T-helper 2 cell (primary cell): Measurements from ENCODE around the gene RGS2.
A peak's percentile ranks its signal among the peaks of the same experiment; 100 is the strongest.

ENCODE experiments used
- DNase-seq, 5 experiments: peaks; one replicate each; pipeline versions ENCODE4 v3.0.0 to v3.0.0-alpha.2; 2012 to 2022
- total RNA-seq, 2 donors: gene quantifications; one replicate each; lab custom pipeline; 2026; lab: John Stamatoyannopoulos, UW

RGS2 gene, protein sequence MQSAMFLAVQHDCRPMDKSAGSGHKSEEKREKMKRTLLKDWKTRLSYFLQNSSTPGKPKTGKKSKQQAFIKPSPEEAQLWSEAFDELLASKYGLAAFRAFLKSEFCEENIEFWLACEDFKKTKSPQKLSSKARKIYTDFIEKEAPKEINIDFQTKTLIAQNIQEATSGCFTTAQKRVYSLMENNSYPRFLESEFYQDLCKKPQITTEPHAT
- 169 to 181 reads per million in 2 donors for total RNA-seq

DNA sequence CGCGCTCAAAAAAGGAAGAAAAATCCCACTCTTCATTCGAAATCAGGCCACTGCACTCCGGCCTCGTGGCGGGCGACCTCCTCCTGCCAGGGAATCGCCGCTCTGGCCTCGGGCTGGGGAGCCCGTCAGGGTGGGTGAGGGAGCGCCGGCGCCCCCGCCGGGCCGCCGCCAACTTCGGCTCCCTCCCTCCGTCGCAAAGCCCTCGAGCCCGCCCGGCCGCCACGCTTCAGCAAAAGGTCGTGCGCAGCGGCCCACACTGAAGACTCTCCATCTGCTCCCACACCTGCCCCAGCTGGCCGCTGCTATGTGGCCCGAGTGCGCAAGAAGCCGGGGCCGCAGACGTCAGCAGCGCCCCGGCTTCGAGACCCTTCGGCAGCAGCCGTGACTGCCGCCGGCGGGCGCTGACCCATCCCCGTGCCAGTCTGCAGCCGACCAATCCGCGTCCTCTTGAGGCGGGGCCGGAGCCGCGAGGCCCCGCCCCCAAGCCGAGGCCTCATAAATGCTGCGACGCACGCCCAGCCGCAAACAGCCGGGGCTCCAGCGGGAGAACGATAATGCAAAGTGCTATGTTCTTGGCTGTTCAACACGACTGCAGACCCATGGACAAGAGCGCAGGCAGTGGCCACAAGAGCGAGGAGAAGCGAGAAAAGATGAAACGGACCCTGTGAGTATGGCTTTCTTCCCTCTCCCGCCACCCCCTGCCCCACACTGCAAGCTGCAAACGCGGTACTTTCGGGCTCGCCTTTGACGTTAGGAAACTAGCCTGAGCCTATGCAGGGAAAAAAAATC, at the start of gene RGS2:
Gene RGS2 (plus strand): TSS at position 522 of the 789 bp plus-strand sequence. CDS start 33 bp downstream, at position 555.
- peak; percentile 74 to 94 (median 83) for DNase-seq

DNA sequence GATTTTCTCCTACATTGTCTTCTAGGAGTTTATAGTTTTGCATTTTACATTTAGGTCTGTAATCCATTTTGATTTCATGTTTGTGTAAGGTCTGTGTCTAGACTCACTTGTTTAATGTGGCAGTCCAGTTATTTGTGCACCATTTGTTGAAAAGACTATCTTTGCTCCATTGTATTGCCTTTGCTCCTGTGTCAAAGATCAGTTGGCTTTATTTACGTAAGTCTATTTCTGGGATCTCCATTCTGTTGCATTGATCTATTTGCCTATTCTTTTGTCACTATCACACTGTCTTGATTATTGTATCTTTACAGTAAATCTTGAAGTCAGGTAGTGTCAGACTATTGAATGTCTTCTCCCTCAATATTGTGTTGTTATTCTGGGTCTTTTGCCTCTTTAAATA, 49.7 kb upstream of the RGS2 start:
- no peak for DNase-seq

DNA sequence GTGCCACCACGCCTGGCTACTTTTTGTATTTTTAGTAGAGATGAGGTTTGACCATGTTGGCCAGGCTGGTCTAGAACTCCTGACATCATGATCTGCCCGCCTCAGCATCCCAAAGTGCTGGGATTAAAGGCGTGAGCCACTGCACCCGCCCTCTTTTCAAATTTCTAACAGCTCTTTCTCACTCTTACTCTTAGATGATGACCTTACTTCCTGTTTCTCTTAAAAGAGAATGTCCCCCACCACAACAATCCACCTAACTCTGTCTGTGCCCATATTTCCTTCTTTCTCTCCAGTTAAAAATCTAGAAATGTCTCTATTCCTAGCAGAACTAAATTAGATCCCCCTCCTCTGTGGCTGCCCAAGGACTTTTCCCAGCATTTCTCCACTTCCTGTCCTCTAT, 46.6 kb upstream of the RGS2 start:
- DNase-seq = peak in 1 of 5 experiments; percentile 7

GRCh38 chr1:192763243-192763642, 45.6 kb upstream of the RGS2 start:
- no peak for DNase-seq

DNA sequence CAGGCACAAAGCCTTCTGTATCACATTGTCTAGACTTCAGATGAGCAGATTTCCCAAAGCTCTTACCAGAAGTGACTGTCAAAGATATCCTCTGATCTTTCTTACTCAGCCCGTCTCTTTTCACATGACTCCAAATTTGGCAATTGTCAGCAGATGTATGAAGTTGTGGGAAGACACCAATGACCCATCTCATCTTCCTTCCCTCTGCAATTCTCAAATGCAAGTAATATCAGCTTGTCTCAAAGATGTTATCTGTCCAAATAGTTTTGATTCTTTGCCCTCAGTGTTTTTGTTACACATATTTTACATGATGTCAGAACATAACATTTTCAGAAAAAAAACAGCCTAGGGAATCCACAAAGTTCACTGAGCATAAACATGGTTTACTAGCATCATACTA, 45.1 kb upstream of the RGS2 start:
- peak in 1 of 5 experiments; percentile 37 for DNase-seq

DNA sequence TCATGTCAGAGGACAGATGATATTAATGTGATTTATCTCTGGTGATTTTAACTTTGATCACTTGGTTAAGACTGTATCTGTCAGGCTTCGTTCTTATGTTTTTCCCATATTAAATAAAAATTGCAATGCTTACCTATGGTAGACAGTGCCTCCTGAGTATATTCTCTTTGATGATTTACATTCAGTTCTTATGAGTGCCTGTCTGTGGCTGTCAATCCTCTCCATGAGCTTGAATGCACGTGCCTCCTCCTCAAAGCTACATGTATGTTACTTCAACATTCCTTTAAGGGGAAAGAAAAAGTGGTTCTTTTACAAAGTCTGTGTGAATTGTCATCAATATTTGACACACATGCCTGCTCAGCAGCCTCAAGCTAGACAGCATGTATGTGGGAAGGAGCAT, 44.2 kb upstream of the RGS2 start:
- no peak for DNase-seq

- no peak for DNase-seq
Observed at GRCh38 chr1:192766009-192766625, 42.7 kb upstream of the RGS2 start.

DNA sequence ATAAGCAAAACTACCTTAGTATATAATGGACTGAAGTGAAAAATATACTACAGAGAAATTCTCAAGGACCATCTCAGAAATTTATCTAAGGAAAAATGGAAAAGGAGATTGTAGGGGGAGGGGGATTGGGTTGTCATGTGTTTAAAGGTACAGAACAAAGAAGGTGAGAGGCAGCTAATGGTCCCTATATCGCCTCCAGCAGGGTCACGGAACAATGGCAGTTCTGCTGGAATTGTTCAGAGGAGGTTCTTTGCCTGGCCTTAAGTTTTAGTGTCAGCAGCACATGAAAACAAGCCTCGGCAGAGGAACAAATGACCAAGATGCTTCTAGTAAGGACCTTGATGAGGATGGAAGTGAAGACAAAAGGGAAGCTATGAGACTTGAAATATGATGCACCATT, 42.0 kb upstream of the RGS2 start:
- no peak for DNase-seq

DNA sequence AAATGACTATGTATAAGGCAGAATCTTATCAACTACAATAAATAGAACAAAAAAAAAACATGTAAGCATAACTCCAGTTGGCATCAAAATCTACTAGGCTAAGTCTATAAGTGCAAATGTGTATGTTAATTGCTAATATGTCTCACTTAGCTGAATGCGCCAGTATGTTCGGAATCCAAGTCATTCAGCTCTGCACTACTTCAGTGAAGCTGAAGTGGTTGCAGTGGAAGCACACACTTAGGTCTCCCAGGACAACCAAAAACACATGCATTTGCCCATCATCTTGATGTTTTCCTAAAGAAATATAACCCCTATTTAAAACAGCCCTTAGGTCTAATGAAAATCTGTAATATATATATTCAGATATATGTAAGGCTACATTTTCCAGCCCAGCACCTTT, 41.0 kb upstream of the RGS2 start:
- no peak for DNase-seq

DNA sequence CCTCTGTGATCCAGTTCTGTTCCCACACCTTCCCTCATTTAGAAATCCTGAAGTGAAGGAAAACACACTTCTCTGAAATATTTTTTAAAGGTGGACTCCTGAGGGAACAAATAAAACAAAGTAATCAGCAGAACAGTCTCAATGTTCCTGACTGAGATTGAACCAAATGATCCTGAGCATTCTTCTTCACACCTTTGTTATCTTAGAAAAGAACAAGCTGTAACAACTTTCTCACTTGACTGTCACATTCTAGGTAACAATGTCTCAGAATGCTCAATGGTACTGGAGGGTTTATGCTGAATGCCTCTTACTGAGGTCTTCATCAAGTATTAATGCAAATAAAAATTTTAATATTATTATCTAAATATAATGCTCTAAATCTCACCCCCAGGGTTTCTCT, 40.4 kb upstream of the RGS2 start:
- no peak for DNase-seq

DNA sequence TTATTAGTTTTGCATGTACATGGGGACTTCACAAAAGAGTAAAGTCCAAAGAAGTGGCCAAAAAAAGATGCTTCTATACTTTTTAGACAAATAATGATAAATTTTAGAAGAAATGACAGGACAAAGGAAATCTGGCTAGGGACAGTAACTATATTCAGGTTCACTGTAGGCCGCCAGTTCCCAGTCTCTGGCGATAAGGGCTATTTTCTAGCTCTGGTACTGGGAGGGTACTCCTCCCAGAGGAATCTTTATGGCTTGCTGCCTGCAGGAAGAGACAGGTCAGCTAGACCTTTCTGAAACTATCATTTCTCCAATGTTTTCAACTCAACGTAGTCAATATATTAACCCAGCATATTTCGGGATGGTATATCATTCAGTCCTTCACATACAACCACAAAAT, 37.5 kb upstream of the RGS2 start:
- no peak for DNase-seq

GRCh38 chr1:192775631-192776030, 33.2 kb upstream of the RGS2 start:
- DNase-seq = no peak

DNA sequence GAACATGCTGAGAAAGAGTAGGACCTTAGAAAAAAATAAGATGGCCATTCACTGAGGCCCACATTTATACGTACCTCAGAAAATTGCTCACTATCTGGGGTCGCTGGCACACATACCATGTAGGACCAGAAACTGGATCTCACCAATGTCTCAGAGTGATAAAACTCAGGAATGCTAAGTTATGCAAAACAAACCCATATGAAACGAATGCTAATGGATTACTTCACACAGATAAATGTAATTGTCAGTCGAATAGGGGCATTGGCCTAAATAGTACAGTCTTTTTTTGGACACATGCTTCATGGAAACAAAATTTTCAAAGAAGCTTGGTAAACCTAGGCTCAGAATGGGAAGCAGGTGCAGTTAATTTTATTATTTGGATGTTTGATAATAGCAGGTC, 32.6 kb upstream of the RGS2 start:
- no peak for DNase-seq

- DNase-seq = no peak
Observed at GRCh38 chr1:192776998-192777397, 31.8 kb upstream of the RGS2 start.

- DNase-seq = no peak
Observed at GRCh38 chr1:192783791-192784190, 25.0 kb upstream of the RGS2 start.

DNA sequence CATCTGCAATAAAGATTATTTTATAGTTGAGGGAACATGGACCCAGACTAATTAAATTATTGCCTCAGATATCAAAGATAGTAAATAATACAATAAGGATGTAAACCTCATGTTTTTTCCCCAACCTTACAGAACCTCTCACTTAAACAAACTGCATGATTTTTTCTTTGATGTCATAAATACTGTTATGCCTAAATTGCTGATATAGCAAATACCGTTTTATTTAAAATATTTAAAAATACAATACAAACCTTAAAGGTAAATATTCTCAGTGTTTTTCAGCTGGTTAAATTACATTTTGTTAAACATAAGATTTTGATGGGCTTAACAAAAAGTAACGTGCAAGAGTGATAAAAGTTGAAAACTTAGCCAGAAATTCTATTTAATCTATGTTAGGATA, 24.4 kb upstream of the RGS2 start:
- DNase-seq = no peak

DNA sequence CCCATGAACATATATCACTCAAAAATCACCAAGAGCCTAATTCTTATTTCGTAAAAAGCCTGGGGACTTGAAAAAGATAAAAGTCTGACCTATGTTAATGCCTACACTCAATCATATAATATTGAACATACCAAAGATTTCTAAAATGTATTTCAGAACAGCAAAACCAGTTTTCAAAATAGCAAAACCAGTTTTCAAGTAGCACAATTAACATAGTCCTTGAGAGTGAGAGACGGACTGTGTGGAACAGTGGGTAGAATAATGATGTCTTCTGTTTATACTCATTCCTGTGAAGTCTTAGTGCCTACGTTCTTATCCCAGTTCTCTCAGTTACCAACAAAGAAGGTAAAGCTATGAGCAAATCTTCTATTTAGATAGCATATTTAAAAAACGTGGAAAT, 22.3 kb upstream of the RGS2 start:
- no peak for DNase-seq

GRCh38 chr1:192787914-192788585, 20.8 kb upstream of the RGS2 start:
- no peak for DNase-seq

GRCh38 chr1:192789871-192790270, 19.0 kb upstream of the RGS2 start:
- no peak for DNase-seq

DNA sequence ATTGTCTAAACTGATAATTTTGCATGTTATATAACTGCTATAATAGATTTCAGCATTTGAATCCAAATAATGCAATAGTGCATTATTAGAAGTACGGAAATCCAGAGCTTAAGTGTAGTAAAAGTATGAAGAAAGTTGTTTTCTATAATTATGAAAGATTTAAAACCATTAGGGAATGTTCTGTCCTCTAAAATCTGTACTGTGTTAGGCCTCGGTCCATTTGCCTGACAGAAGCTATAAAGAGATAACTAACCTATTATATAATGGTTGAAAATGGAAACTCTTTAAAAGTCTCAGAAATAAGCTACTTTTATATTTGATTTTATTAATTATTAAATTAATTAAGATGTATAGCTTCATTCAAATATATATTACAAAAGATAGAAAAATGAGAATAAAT, 16.2 kb upstream of the RGS2 start:
- no peak for DNase-seq

- no peak for DNase-seq
Observed at GRCh38 chr1:192793983-192794767, 14.7 kb upstream of the RGS2 start.

DNA sequence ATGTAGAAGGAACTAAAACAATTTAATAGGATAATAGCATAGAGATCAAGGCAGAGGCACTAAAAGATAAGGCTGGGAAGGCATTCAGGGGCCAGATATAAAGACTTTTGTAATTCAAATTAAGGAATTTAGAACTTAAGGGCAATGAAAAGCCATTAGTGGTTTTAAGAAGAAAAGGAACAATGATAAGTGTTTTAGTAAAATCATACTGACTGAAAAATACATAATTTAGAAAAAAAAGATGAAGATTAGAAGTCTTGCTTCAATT, 14.1 kb upstream of the RGS2 start:
- no peak for DNase-seq
